Smooth muscle cell (in vitro differentiated cells): Measurements from ENCODE around the gene CRK. TPM values are rescaled to one million over a fixed set of nuclear protein-coding genes. Genes with fewer than 3 reads are reported as not detected.

Source experiments
- DNase-seq: peaks from one replicate; lab custom pipeline; 2025; ENCODE audit not compliant: unreplicated experiment; lab: John Stamatoyannopoulos, UW
- H2AFZ ChIP-seq: fragments of 200-600 bp; sonication (generic); 2 replicates; pipeline ENCODE4 v1.6.0; 2016; ENCODE audit warnings: antibody characterized with exemption, low read depth, mild to moderate bottlenecking
- H3F3A ChIP-seq: fragments of 200-600 bp; sonication (generic); 2 replicates; pipeline ENCODE4 v1.6.0; 2017; ENCODE audit warnings: antibody characterized with exemption, low read depth
- H3K27ac ChIP-seq: fragments of 200-600 bp; sonication (generic); 2 replicates; pipeline ENCODE4 v1.5.1; 2016; ENCODE audit warnings: low read depth, mild to moderate bottlenecking
- H3K27me3 ChIP-seq: fragments of 200-600 bp; sonication (generic); 2 replicates; pipeline ENCODE4 v1.6.1; 2016; ENCODE audit warnings: low read depth, mild to moderate bottlenecking
- H3K36me3 ChIP-seq: fragments of 200-600 bp; sonication (generic); 2 replicates; pipeline ENCODE4 v1.5.1; 2016; ENCODE audit warnings: low read depth
- H3K4me1 ChIP-seq: fragments of 200-600 bp; sonication (generic); 2 replicates; pipeline ENCODE4 v1.5.1; 2016; ENCODE audit warnings: low read depth
- H3K4me2 ChIP-seq: fragments of 200-600 bp; sonication (generic); 2 replicates; pipeline ENCODE4 v1.6.0; 2016; ENCODE audit warnings: mild to moderate bottlenecking
- H3K4me3 ChIP-seq: fragments of 200-600 bp; sonication (generic); 2 replicates; pipeline ENCODE4 v1.5.1; 2016; ENCODE audit warnings: mild to moderate bottlenecking
- H3K79me2 ChIP-seq: fragments of 200-600 bp; sonication (generic); 2 replicates; pipeline ENCODE4 v1.6.0; 2016; ENCODE audit warnings: low read depth, mild to moderate bottlenecking
- H3K9ac ChIP-seq: fragments of 200-600 bp; sonication (generic); 2 replicates; pipeline ENCODE4 v1.6.0; 2016; ENCODE audit warnings: low read depth
- H3K9me3 ChIP-seq: fragments of 200-600 bp; sonication (generic); replicated peaks from 2 replicates; pipeline ENCODE4 v1.5.1; 2016; ENCODE audit warnings: low read depth
- H4K20me1 ChIP-seq: fragments of 200-600 bp; sonication (generic); 2 replicates; pipeline ENCODE4 v1.6.0; 2016; ENCODE audit warnings: low read depth
- WGBS: methylation state at CpG from one replicate; pipeline ENCODE4 v1.1.7; 2016; ENCODE audit warnings: low lambda C conversion rate; 5-methylcytosine and 5-hydroxymethylcytosine counted together
- polyA plus RNA-seq: library from polyadenylated mRNA; unstranded; fragments of >200 nt; fragmentation: Nextera tagmentation; extraction: Ambion mirVana; gene quantifications from 2 replicates; pipeline ENCODE4 v1.2.1, GENCODE V29; 2016
- total RNA-seq: library from RNA; depleted of rRNA; stranded (reverse); fragments of >200 nt; gene quantifications from 2 replicates; pipeline ENCODE4 v1.2.3, GENCODE V29; 2014
- TF ChIP-seq, protein P1 (sequence below): fragments of 200-600 bp; sonication (generic); IDR thresholded peaks from 2 replicates; pipeline ENCODE4 v1.5.1; 2017; ENCODE audit warnings: borderline replicate concordance, mild to moderate bottlenecking, antibody characterized with exemption; ENCODE audit not compliant: insufficient read depth, poor library complexity, severe bottlenecking

CRK gene
- total and polyA plus RNA-seq, 2 experiments from 2014 or later = 49.7 to 56.8 TPM

- Histone ChIP-seq H3K27ac (no peak overlapping the region), H3K36me3 (no peaks in the 10 kb centered on the region), H3K4me1 (peaks cover 7% of the 10 kb centered on the region), H3K9me3 (no peaks in the 10 kb centered on the region), H3K9ac (no peak overlapping the region), H3K79me2 (peaks cover 100% of the 10 kb centered on the region), H3K27me3 (no peaks in the 10 kb centered on the region), H3K4me2 (no peak overlapping the region), H2AFZ (no peak overlapping the region), H3F3A (peaks cover 29% of the 10 kb centered on the region), H4K20me1 (peaks cover 100% of the 10 kb centered on the region), H3K4me3 (no peak overlapping the region)
- TF ChIP-seq, protein P1, sequence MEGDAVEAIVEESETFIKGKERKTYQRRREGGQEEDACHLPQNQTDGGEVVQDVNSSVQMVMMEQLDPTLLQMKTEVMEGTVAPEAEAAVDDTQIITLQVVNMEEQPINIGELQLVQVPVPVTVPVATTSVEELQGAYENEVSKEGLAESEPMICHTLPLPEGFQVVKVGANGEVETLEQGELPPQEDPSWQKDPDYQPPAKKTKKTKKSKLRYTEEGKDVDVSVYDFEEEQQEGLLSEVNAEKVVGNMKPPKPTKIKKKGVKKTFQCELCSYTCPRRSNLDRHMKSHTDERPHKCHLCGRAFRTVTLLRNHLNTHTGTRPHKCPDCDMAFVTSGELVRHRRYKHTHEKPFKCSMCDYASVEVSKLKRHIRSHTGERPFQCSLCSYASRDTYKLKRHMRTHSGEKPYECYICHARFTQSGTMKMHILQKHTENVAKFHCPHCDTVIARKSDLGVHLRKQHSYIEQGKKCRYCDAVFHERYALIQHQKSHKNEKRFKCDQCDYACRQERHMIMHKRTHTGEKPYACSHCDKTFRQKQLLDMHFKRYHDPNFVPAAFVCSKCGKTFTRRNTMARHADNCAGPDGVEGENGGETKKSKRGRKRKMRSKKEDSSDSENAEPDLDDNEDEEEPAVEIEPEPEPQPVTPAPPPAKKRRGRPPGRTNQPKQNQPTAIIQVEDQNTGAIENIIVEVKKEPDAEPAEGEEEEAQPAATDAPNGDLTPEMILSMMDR = no peak
- WGBS = 95% methylated on average over 7 of the region's 7 CpGs
- no peak for DNase-seq
These were observed 83.4 kb downstream of the CRK start for GRCh38 chr17:1372618-1373017.

DNA sequence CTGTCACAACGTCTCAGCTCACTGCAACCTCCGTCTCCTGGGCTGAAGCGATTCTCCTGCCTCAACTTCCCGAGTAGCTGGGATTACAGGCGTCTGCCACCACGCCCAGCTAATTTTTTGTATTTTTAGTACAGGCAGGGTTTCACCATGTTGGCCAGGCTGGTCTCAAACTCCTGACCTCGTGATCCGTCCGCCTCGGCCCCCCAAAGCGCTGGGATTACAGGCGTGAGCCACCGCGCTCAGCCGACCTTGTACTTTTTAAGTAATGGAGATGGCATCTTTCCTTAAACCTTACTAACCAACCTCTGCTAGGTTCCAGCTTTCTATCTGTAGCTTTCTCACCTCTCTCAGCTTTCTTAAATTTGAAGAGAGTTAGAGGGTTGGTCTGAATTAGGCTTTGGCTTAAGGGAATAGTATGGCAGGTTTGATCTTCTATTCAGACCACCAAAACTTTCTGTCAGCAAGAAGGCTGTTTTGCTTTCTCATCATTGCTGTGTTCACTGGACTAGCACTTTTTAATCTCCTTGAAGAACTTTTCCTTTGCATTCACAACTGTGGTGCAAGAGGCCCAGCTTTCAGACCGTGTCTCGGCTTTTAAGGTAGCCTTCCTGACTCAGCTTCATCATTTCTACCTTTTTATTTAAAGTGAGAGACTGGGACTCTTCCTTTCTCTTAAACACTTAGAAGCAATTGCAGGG lies 84.0 kb downstream of the CRK start:
- Histone ChIP-seq H3K4me3 (no peak overlapping the region), H3K27ac (no peak overlapping the region), H3K79me2 (peaks cover 100% of the 10 kb centered on the region), H3K27me3 (no peaks in the 10 kb centered on the region), H4K20me1 (peaks cover 100% of the 10 kb centered on the region), H3K4me2 (no peak overlapping the region), H3K4me1 (peaks cover 7% of the 10 kb centered on the region), H3K9me3 (no peaks in the 10 kb centered on the region), H2AFZ (no peak overlapping the region), H3F3A (peaks cover 29% of the 10 kb centered on the region), H3K9ac (no peak overlapping the region), H3K36me3 (no peaks in the 10 kb centered on the region)
- TF ChIP-seq, protein P1 = no peak
- no peak for DNase-seq
- 96% methylated on average over 17 of the region's 17 CpGs for WGBS

Other genes with a start within 250 kb of the CRK start
- not detected in 2 replicates for gene BHLHA9, start 185.8 kb downstream of the CRK start, total RNA-seq
- not detected in 2 replicates for gene BHLHA9, start 185.8 kb downstream of the CRK start, polyA plus RNA-seq
- gene TRARG1, start 176.6 kb downstream of the CRK start, total RNA-seq = not detected in 2 replicates
- 0.09 TPM in 1 of 2 replicates, not detected in the other for gene TRARG1, start 176.6 kb downstream of the CRK start, polyA plus RNA-seq
- 586 and 662 TPM in 2 replicates for gene YWHAE, start 56.0 kb downstream of the CRK start, total RNA-seq
- 383 and 429 TPM in 2 replicates for gene YWHAE, start 56.0 kb downstream of the CRK start, polyA plus RNA-seq
- gene MYO1C, start 36.5 kb upstream of the CRK start, total RNA-seq = 61.8 and 80.4 TPM in 2 replicates
- gene MYO1C, start 36.5 kb upstream of the CRK start, polyA plus RNA-seq = 81.5 and 99.9 TPM in 2 replicates
- 12.6 and 32.3 TPM in 2 replicates for gene INPP5K, start 60.4 kb upstream of the CRK start, total RNA-seq
- 9.6 and 19.7 TPM in 2 replicates for gene INPP5K, start 60.4 kb upstream of the CRK start, polyA plus RNA-seq
- gene PITPNA, start 106.6 kb upstream of the CRK start, total RNA-seq = 14.4 and 26.9 TPM in 2 replicates
- 42.7 and 47.2 TPM in 2 replicates for gene PITPNA, start 106.6 kb upstream of the CRK start, polyA plus RNA-seq
- 3.8 and 4.4 TPM in 2 replicates for gene SLC43A2, start 172.6 kb upstream of the CRK start, total RNA-seq
- 5.3 and 7.1 TPM in 2 replicates for gene SLC43A2, start 172.6 kb upstream of the CRK start, polyA plus RNA-seq
- 0.45 and 0.63 TPM in 2 replicates for gene SCARF1, start 189.5 kb upstream of the CRK start, total RNA-seq
- gene SCARF1, start 189.5 kb upstream of the CRK start, polyA plus RNA-seq = 0.11 and 0.65 TPM in 2 replicates
- gene RILP, start 193.6 kb upstream of the CRK start, total RNA-seq = 5.1 and 8.4 TPM in 2 replicates
- gene RILP, start 193.6 kb upstream of the CRK start, polyA plus RNA-seq = 7.4 and 7.7 TPM in 2 replicates
- 99.7 and 111 TPM in 2 replicates for gene PRPF8, start 228.6 kb upstream of the CRK start, total RNA-seq
- 129 and 135 TPM in 2 replicates for gene PRPF8, start 228.6 kb upstream of the CRK start, polyA plus RNA-seq